Stimulated activated CD8-positive, alpha-beta memory T cell treated with anti-CD3 and anti-CD28 coated beads, Interleukin-2, amount 100 ng/mL, for 48 hours (primary cell): ENCODE measurements around the gene FNDC3B.

Experiments used
- DNase-seq, 2 donors: peaks; one replicate each; pipeline ENCODE4 v3.0.0-alpha.2; 2020; ENCODE audit warnings: low read depth in 2 of 2

FNDC3B gene

DNA sequence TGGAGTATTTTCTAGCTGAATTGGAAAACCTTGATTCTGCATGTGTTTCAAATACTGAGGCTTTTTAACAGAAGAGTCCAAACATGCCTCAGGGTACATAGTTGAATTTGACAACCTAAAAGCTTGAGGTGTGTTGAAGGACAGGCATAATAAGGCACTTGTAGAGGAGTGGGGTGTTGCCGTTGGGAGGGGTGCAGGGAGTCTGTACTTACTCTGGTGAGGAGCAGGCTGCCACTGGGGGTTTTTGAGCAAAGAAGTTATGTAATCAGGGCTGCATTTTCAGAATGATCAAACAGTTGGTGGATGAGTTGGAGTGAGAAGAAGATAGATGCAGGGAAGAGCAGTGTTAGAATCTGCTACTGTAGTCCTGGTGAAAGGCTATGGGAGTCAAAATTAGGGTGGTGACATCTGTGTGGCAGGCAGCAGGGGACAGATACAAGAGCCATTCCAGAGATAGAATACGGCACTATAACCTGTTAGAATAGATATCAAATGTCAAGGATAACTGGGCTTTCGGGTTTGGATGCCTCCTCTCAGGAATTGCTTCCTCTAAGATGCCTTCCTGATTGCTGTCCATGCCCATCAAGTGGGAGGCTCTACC lies 247.3 kb downstream of the FNDC3B start:
- DNase-seq: no peak

DNA sequence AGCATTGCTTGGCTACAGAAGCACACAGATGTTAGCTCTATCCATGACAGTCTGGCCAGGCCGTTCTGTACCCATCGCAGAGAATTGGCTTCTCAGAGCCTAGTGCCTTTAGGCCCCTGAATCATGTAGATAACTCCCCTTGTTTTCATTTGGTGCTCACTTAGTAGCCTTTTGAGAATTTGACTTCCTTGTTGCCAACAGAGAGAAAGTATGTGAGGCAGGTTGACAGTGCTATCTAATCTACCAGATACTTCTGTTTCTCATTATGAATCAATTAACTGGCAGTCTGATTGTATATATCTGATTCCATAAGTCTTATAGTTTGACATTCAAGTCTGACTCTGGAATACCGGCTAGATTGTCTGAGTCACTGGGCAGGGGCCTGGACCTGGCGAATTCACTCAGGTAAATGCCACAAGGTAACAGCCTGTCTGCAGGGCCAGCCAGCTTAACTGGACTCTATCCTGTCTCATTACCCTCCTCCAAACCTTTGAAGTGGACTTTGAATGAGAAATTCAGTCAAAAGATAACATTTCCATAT lies 248.6 kb downstream of the FNDC3B start:
- DNase-seq: no peak

DNA sequence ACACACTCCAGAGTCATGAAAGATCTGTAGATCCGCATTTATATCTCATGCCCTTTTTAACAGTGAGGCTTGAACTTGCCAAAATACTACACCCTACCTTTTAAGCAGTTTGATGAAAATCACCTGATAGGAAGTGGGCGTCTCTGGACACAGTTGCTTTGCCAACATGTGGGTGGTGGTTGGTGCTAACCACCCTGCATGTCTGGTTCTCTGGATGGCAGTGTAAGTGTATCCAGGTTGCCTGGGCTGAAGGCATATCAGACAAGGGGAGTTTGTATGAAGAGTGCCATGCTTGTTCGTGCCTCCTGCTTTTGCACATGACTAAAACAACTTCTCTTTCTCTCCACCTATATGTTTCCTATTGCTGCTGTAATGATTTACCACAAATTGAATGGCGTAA lies 249.3 kb downstream of the FNDC3B start:
- no peak for DNase-seq

DNA sequence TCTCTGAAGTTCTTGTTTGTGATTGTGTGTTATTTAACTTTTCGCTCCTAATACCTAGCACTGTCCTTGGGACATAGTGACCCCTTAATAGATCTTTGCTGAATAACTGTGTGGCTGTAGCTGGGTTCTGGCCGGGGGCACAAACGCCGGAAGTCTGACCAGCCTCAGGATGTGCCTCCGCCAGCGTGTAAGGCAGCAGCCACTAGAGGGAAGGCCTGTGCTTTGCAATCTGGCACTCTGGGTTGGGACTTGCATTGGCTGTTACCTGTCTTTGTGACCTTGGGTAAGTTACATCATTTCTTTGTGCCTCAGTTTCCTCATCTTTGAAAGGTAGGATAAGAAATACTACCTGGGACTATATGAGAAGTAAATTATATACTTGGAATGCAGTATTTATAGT lies 250.2 kb downstream of the FNDC3B start:
- no peak for DNase-seq

DNA sequence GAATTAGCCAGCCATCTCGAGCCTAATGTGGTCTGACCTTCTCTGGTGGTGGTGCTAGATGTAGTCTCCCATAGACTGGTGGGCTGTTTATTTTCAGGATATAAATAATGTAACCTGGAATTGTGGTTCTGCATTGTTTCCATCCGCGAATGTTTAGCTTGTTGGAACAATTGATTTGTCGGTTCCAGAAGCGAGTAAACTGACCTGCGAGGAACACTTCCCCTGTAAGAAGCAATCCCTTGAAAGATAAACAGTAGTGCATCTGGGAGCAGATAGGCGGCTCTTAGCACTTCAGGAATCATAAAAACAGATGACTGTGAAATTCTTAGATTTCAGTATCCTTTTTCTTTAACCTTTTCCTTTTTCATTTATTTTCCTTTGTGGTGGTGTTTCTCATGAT lies 251.1 kb downstream of the FNDC3B start:
- no peak for DNase-seq

DNA sequence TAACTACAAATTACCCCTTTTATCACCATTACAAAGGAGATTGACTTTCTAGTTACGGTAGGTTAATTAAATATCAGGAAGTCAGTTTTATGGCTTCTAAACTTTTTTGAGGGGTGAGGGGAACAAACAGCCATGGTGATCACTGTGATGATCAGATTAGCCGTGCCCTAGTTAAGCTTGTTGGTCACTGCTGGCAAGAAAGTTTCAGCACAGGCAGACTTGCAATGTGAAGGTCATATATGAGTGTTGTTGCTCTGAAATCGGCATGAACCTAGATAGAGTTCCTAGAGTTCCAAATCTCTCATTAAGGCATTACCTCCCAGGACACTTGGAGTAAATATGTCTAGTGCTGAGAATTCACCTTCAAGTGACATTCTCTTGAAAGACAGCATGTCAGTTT lies 252.3 kb downstream of the FNDC3B start:
- no peak for DNase-seq

DNA sequence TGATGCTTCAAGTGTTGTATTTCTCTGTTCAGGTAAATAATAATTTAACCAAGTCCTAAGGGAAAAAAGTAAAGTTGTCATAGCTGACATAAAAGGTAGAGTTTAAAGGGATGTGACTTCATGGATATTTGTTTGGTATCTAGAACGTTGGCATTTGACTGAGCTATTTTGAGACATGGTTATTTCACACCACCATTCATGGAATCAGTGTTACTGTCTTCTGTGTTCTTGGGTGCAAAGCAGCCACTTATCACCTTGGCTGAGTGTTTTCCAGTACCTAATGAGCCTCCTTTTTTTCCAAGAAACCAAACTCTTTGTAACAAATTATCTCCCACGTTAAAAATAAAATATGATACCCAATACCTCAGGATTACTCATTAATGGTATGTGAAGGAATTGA lies 253.0 kb downstream of the FNDC3B start:
- DNase-seq: no peak

DNA sequence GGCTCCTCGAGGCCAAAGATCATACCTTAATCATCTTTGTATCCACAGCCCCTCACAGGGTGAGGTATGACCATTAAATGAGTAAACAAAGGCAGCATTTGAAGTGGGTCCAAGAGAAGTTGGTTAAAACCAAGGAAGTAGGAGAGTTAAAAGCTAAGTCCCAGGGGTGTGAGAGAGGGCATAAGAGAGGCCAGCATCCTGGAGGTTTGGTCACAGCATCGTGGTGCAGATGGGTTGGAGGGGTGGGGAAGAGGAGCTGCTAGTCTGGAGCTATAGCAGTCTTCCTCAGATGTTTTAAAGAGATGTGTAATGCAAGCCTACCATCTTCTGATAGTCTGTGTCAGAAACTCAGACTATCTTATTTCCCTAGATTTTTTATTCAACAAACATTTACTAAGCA lies 253.7 kb downstream of the FNDC3B start:
- DNase-seq: no peak

DNA sequence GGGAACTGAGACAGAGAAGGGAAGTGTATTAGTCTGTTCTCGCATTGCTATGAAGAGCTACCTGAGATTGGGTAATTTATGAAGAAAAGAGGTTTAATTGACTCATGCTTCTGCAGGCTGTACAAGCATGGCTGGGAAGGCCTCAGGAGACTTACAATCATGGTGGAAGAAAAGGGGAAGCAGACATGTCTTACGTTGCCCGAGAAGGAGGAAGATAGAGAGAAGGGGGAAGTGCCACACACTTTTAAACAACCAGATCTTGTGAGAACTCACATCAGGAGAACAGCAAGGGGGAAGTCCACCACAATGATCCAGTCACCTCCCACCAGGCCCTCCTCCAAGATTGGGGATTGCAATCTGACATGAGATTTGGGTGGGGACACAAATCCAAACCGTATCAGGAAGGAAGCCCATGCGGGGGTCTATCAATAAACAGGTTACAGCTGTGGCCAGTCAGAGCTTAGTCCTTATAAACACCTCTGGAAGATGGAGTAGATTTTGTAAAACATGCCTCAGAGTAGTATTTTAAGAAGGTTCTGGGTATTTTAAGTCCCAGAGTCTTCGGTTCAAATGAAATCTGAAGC lies 254.9 kb downstream of the FNDC3B start:
- no peak for DNase-seq

DNA sequence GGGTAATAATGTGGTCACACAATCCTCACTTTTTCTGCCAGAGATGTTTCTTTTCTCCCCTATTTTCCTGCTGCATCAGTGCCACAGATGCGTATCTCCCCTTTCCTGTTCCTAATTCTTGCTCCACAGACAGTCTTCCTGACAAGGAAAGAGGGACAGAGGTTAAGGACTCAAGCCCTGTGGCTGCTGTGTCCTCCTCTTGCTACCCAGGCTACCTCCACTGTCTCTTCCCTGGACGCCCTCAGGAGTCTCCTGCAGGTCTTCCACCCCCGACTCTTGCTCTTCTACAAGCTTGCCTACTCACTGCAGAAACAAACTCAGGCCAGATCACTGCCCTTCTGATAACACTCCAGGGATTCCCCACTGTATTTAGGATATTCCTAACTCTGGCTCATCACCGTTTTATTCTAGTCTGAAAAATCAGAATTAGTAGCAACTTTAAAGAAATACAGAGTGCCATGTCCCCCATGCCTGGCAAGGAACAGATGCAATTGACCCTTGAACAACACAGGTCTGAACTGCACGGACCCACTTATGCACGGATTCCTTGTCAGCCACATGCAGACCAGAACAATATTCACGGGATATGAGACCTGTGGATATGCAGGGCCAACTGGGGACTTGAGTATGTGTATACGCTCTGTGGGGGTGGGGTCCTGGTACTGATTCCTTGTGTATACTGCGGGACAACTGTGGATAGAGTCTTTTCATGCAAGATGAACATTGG lies 257.0 kb downstream of the FNDC3B start:
- DNase-seq: no peak

DNA sequence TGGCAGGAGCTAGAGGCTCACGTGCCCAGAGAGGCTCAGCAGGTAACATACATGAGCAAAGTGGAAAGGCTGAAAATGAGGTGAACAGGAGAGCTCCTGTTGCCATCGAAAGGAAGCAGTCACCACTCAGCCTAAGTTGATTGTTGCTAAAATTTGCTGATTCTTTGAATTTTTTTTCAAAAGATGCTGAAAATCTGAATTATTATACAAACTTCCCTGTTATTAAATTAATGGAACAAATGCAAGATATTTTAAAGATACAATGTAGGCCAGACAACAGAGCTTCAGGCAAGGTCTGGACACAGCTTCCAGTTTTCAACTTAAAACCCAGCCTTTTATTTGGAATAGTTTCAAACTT lies 257.6 kb downstream of the FNDC3B start:
- no peak for DNase-seq

DNA sequence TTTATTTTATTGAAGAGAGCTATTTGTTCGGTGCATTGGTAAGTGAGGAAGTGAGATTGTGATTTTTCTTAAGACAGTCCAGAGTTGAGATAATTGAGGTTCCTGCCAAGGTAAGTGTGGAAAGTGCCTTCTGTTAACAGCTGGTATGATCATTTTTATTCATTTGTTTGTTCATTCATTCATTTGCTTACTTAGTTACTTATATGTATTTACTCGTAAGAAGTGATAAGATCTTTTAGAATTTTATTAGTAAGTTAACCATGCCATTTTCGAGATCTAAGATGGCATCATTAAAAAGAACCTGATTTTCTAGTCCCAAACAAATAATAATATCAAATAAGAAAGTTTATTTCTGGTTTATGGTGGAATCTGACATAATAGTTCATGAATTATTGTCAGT lies 258.9 kb downstream of the FNDC3B start:
- DNase-seq: no peak

DNA sequence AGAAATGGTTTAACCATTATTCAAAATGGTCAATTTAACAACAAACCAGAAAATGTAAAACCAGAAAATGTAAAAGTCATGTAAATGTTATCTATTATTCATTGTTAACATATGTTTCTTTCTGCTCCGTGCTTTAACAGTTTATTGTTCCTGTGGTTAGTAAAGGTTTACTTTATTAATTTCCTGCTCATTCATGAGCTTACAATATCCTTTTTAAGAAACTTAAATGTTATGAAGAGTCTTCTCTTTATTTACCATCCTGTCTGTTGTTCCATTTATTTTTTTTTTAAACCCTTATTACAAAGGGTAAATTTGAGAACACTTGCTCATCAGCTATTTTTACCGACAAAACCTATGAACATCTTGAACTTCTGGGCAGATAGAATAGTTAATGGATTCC lies 260.8 kb downstream of the FNDC3B start:
- no peak for DNase-seq

DNA sequence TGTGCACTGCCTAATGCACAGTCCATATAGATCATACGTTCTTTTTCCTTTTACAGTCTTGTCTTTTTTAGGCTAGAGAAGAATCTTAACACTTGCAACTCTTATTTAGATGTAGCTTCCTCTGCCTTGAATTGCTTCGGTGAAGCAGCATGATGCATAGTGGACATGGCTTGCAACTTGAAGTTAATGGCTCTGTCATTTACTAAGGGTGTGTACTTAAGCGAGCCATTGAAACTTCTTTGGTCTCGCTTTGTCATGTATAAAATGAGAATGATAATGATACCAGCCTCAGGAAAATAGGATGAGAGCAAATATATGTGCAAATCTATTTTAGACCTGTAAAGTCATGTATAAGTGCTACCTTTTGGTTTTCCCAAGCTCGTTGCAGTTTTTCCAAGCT lies 261.5 kb downstream of the FNDC3B start:
- DNase-seq: no peak

DNA sequence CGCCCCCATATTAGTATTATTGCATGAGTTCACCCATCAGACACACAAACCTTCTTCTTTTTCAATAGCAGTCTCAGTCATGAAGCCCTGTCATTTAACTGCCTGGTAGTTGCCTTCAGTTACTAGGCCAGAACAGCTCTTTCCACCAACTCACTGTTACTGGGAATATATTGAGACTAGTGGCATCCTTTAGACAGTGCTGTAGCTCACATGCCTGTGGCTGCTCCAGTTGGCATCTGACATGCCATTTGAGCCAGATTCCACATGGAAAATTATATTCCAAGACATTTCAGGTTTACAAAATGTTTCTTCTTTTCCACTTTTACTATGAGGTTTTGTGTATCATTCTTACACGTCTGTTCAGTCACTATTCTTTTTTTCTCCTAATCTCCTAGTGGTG lies 262.8 kb downstream of the FNDC3B start:
- DNase-seq: no peak

DNA sequence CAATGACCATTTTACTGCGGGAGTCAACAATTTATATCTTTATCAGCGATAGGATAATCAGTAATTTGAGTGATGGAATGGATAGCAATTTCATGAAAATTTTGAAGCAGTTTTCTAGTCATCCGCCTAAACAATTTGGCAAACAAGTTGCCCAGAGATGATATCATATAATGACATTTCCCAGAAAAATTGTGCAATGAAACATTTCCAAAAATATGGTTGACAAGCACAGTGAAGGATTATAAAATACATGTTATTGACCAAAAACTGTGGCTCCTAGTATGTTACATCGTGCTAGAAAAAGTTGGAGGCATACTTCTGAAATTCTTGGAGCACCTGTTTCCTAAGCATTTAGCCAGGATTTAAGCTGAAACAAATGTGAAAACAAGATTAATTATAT lies 263.8 kb downstream of the FNDC3B start:
- no peak for DNase-seq

DNA sequence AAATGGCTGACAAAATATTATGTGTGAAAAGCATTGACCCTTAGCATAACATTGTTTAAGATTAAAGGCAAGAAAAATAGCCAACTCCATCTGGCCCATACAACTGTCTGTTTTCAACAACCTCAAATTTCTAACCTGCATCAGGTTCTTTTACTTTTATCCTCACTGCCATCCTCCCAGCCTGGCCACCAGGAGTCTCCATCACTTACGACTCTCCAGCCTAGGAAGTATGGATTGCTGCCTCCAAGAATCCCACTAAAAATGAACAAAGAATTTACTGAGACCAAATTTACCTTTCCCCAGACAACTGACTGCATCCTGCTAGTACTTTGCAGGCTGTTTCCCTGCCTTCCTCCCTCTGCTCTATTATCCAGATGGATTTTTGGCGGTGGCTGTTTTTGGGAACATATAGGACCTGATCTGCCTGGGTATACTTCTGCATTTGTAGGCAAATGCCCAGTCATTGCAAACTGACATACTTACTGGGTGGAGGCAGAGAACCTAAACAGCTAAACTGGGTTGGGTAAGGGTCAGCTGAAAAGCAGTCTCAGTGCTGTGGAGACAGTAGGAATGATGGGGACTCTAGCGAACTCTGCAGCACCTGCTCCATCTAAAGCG lies 264.7 kb downstream of the FNDC3B start:
- DNase-seq: no peak

DNA sequence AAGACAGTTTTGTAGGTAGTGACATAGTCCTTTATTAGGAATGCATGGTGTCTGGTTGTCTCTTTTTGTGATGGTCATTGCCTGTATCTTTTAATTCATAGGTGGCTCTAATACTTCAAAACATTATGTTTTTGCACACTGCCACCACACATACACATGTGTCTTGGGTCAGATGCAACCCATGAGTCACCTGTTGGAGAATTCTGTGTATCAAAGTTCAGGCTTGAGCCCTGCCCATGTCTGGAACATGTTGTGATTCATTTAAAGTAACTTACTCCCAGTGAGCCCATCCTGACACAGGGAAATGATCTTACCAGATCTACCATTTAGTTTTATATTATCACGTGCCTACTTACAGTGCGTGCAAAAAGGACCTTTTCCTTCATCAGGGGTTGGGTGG lies 266.2 kb downstream of the FNDC3B start:
- no peak for DNase-seq

DNA sequence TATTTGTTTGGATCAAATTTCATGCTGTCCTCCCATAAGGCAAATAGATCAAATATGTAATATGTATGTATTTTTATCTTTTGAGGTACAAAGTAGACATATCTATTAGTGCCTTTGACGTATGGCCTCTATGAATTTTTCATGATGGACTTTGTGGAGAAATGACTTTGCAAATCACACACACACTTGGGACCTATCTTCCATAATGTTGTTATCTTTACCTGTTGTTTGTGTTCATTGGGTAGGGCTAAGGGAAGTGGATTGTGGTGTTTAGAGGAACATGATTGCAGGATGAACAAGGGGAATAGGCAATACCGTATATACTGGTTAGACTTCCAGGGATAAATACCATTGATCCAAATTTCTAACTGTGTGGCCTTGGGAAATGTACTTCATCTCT lies 266.6 kb downstream of the FNDC3B start:
- DNase-seq: no peak

DNA sequence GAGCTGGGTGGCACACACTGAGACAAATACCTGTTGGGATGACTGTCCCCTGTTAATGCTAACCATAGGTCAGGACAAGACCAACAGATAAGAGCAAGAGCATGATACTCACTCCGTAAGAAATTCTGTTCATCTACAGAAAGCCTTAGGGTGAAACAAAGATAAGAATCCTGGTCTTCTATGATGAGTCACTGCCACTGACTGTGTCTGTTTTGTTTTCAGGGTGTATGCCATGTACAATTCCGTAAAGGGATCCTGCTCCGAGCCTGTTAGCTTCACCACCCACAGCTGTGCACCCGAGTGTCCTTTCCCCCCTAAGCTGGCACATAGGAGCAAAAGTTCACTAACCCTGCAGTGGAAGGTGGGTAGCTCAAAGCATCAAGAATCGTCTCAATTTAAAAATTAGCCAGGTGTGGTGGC lies 267.8 kb downstream of the FNDC3B start:
- DNase-seq: no peak

DNA sequence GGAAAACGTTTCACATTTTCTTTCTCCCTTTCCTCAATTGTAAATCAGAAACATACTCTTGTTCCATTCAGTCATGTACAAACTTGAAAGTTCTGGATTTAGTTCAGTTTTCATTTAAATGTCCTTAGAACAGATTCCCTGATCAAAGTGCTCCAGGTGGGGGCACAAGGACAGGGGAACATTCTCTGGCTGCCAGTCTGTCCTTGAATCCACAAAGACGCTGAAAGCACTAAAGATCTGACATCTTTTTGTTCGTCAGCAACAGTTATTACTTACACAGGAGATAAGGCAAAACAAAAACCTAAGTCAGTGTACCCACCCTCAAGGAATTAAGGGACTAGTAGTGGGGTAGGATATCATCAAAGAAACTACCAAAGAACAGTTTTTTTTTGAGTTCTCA lies 269.7 kb downstream of the FNDC3B start:
- no peak for DNase-seq

DNA sequence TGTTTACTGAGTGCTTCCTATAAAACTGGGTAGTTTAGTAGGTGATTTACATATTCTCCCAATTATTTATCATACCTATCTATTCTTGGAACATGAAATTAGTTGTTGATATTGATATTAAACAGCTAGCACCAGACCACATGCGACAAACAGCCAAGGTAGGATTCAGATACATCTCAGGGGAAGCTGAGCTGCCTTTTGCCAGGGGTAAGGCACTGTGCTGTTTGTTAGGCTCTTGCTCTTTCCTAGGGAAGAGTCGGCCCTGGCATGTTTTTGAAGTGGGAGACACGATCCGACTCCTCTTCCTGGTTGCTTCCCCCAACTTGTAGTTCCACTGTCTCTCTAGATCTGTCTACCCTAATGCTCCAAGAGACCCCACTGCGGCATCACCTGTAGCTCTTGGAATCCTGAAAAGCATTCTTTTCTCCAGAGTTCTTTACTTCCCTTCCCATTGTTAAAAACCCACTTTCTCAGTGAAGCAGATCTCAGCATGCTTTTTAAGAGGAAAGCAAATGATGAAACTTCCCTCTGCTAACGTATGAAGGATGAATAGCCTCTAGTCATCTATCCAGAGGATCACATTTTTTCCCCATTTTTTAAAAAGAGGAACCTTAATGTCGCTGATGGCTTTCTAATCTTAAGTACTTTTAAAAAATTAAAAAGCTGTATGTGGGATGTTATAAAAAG lies 270.5 kb downstream of the FNDC3B start:
- no peak for DNase-seq
